ENCODE data around the gene CD300LF. TPM values are rescaled to one million over a fixed set of nuclear protein-coding genes. Genes with fewer than 3 reads are reported as not detected.

The CD300LF gene
- total and polyA plus RNA-seq, 2 donors (not counting 1 experiment from before 2014, with no cell fraction given) = 0.52 to 1.1 TPM

GRCh38 chr17:74736513-74737298, 24.0 kb upstream of the CD300LF start, which contains the start of gene RAB37:
Gene RAB37, plus strand, starts transcription at chr17:74737256. Its CDS starts 17 bp downstream, at chr17:74737273.
- Histone ChIP-seq H3K4me2 (replicated peaks; ENCODE audit: low read depth, low read length, poor library complexity, severe bottlenecking) (peak within 1 kb of the TSS; percentile 98), H4K20me1 (ENCODE audit: control insufficient read depth, insufficient read depth, low read length, poor library complexity, severe bottlenecking) (no peaks in the 10 kb centered on the region), H2AFZ (ENCODE audit: insufficient read depth, low read depth, low read length, poor library complexity, severe bottlenecking) (peak within 1 kb of the TSS; percentile 92), H3K27me3 (replicated peaks in 1 of 4; ENCODE audit: control extremely low read depth in 1 of 4, control insufficient read depth in 3 of 4, insufficient read depth in 4 of 4, low read length in 3 of 4) (peaks cover 0 to 3% (median 0%) of the 10 kb centered on the region in 4 experiments), H3K4me3 (ENCODE audit: control extremely low read depth in 1 of 5, extremely low read depth in 1 of 5, insufficient read depth in 1 of 5, low read depth in 2 of 5, low read length in 4 of 5) (peak within 1 kb of the TSS; percentile 38 to 91 (median 75)), H3K36me3 (replicated peaks in 1 of 2; ENCODE audit: control extremely low read depth in 1 of 2, control insufficient read depth in 1 of 2, extremely low read depth in 1 of 2, insufficient read depth in 2 of 2, low read length in 1 of 2) (no peaks in the 10 kb centered on the region), H3K4me1 (ENCODE audit: control insufficient read depth in 2 of 2, insufficient read depth in 2 of 2, low read length in 2 of 2) (peaks cover 40 to 58% of the 10 kb centered on the region in 2 donors), H3K9me3 (ENCODE audit: control extremely low read depth in 1 of 3, control insufficient read depth in 2 of 3, insufficient read depth in 1 of 3, low read length in 2 of 3) (no peaks in the 10 kb centered on the region), H3K79me2 (ENCODE audit: control insufficient read depth, insufficient read depth, low read length) (peaks cover 35% of the 10 kb centered on the region), H3K9ac (ENCODE audit: low read length) (peak within 1 kb of the TSS; percentile 80), H3K27ac (ENCODE audit: low read length in 2 of 2) (peak within 1 kb of the TSS; percentile 52 to 74)
- ATAC-seq (ENCODE audit: low read depth) = peak; percentile 76
- ChIA-PET CTCF (interaction anchor here (0.6 to 5.6 kb wide), 55 partner anchors 9 to 1501 kb away, joined by 3 to 344 read pairs (median 5); partner anchors contain the start of genes CD300H, FDXR and GRIN2C), POLR2A (interaction anchor here (0.9 to 3.9 kb wide), 9 partner anchors 10 to 136 kb away, joined by 3 to 55 read pairs (median 5); partner anchors contain the start of genes FDXR and NAT9)
- peak; percentile 68 for TF ChIP-seq CTCF (IDR thresholded peaks at IDR 0.05)
- TF ChIP-seq EZH2 (IDR thresholded peaks at IDR 0.05; ENCODE audit: borderline replicate concordance, insufficient read depth, low read depth, low read length, poor library complexity, severe bottlenecking) = no peak
- under 1% methylated on average over 62 of the region's 67 CpGs for whole genome bisulfite sequencing (ENCODE audit: insufficient coverage)
- peak; percentile 91 for DNase-seq
- intact Hi-C loops (cut with micrococcal nuclease) = loop anchor here (1.0 to 5.0 kb wide), 4 partner anchors 41 to 170 kb away; partner anchors contain the start of gene NAT9
- H3K9me3 Mint-ChIP-seq (ENCODE audit: insufficient read depth) = no peaks in the 10 kb centered on the region
- H3K4me3 Mint-ChIP-seq = peak within 1 kb of the TSS; percentile 87
- H3K27me3 Mint-ChIP-seq = no peaks in the 10 kb centered on the region
- peaks cover 42% of the 10 kb centered on the region for H3K4me1 Mint-ChIP-seq
- peak within 1 kb of the TSS; percentile 98 for H3K27ac Mint-ChIP-seq

Measured in B cell (primary cell).